H1 (cell line): ENCODE data around the gene ABCA5.

Experiments
- CBX5 ChIP-seq: fragments of 300-800, 300-1000 bp; sonication (generic); IDR thresholded peaks from 2 replicates; pipeline ENCODE4 v1.7.1; 2016; ENCODE audit warnings: antibody characterized with exemption, low read length, low read depth
- CBX8 ChIP-seq: fragments of 300-800, 300-1000 bp; sonication (generic); IDR thresholded peaks from 2 replicates; pipeline ENCODE4 v1.7.1; 2016; ENCODE audit warnings: low read depth, low read length, borderline replicate concordance
- CHD2 ChIP-seq: IDR thresholded peaks from 2 replicates; pipeline ENCODE4 v1.6.1; 2012; ENCODE audit warnings: low read length, improper control_type of control experiment
- CTCF ChIP-seq, 3 experiments: IDR thresholded peaks; 1 replicate in 2 of 3; 2 replicates in 1 of 3; pipeline versions ENCODE4 v1.5.1 to v1.6.1; 2011; ENCODE audit warnings: low read length in 3 of 3, mild to moderate bottlenecking in 3 of 3, inconsistent platforms in 2 of 3, low read depth in 1 of 3, moderate library complexity in 1 of 3; ENCODE audit not compliant: insufficient read depth in 1 of 3; ENCODE audit errors: control extremely low read depth in 1 of 3
- FOSL1 ChIP-seq: IDR thresholded peaks from 2 replicates; pipeline ENCODE4 v1.6.1; 2011; ENCODE audit warnings: mild to moderate bottlenecking, low read depth, low read length, moderate library complexity; ENCODE audit not compliant: insufficient read depth
- JUND ChIP-seq: IDR thresholded peaks from 2 replicates; pipeline ENCODE4 v1.6.1; 2011; ENCODE audit warnings: mild to moderate bottlenecking, improper control_type of control experiment, low read length
- NRF1 ChIP-seq: IDR thresholded peaks from 2 replicates; pipeline ENCODE4 v1.6.1; 2011; ENCODE audit warnings: mild to moderate bottlenecking, low read depth, low read length, improper control_type of control experiment
- POLR2A ChIP-seq, 2 experiments: IDR thresholded peaks; 1 replicate in 1 of 2; 2 replicates in 1 of 2; pipeline ENCODE4 v1.6.1; 2011; ENCODE audit warnings: low read depth in 2 of 2, low read length in 2 of 2, mild to moderate bottlenecking in 2 of 2; ENCODE audit errors: control extremely low read depth in 1 of 2
- POLR2AphosphoS5 ChIP-seq: IDR thresholded peaks from 2 replicates; pipeline ENCODE4 v1.6.1; 2011; ENCODE audit warnings: low read depth, low read length
- SAP30 ChIP-seq: fragments of 300-600 bp; sonication (generic); IDR thresholded peaks from 2 replicates; pipeline ENCODE4 v1.7.1; 2012; ENCODE audit warnings: low read length, moderate library complexity, mild to moderate bottlenecking, inconsistent platforms; ENCODE audit not compliant: insufficient read depth, insufficient replicate concordance
- SP1 ChIP-seq: IDR thresholded peaks from 2 replicates; pipeline ENCODE4 v1.6.1; 2011; ENCODE audit warnings: low read depth, low read length
- SP4 ChIP-seq: IDR thresholded peaks from 2 replicates; pipeline ENCODE4 v1.6.1; 2012; ENCODE audit warnings: low read length, inconsistent platforms
- TEAD4 ChIP-seq: IDR thresholded peaks from 2 replicates; pipeline ENCODE4 v1.6.1; 2012; ENCODE audit warnings: low read depth, low read length, inconsistent platforms, mixed read lengths

- TF ChIP-seq CBX8: no peak
- TF ChIP-seq POLR2A (IDR thresholded peaks at IDR 0.05; ENCODE audit: control extremely low read depth in 1 of 2, low read depth in 2 of 2, low read length in 2 of 2): no peak
- no peak for TF ChIP-seq SP1
- no peak for TF ChIP-seq CTCF (IDR thresholded peaks at IDR 0.05; ENCODE audit: control extremely low read depth in 1 of 3, insufficient read depth in 1 of 3, low read depth in 1 of 3, low read length in 3 of 3)
- no peak for TF ChIP-seq FOSL1
- no peak for TF ChIP-seq CBX5
- TF ChIP-seq TEAD4: no peak
- no peak for TF ChIP-seq CHD2
- TF ChIP-seq SP4: no peak
- TF ChIP-seq JUND: no peak
- TF ChIP-seq NRF1: no peak
- TF ChIP-seq SAP30: no peak
- TF ChIP-seq POLR2AphosphoS5: no peak
Observed at GRCh38 chr17:69232650-69233049, 94.3 kb downstream of the ABCA5 start.
